Neural cell (in vitro differentiated cells): ENCODE data around the gene ARHGAP24. TPM values are rescaled to one million over a fixed set of nuclear protein-coding genes. Genes with fewer than 3 reads are reported as not detected.

Experiments
- H2AFZ ChIP-seq: fragments of 200-600, 300-800 bp; sonication (generic), shearing (Covaris generic); 2 replicates; pipeline ENCODE4 v1.6.0; 2014; ENCODE audit warnings: low read depth, mild to moderate bottlenecking, antibody characterized with exemption, low read length, moderate library complexity
- H3F3A ChIP-seq: fragments of 200-600 bp; shearing (Covaris generic); 2 replicates; pipeline ENCODE4 v1.6.1; 2016; ENCODE audit warnings: mild to moderate bottlenecking, moderate library complexity, mixed read lengths, antibody characterized with exemption, low read length; ENCODE audit not compliant: insufficient read depth, poor library complexity, severe bottlenecking
- H3K27ac ChIP-seq: fragments of 200-600, 300-800 bp; sonication (generic), shearing (Covaris generic); 2 replicates; pipeline ENCODE4 v1.5.1; 2014; ENCODE audit warnings: mild to moderate bottlenecking, low read length, moderate library complexity
- H3K27me3 ChIP-seq: fragments of 300-800, 200-600 bp; sonication (generic), shearing (Covaris generic); 2 replicates; pipeline ENCODE4 v1.6.0; 2014; ENCODE audit warnings: mild to moderate bottlenecking, low read depth, low read length, moderate library complexity; ENCODE audit not compliant: insufficient read depth
- H3K36me3 ChIP-seq: fragments of 300-800, 200-600 bp; sonication (generic), shearing (Covaris generic); 2 replicates; pipeline ENCODE4 v1.5.1; 2014; ENCODE audit warnings: mild to moderate bottlenecking, antibody characterized with exemption, low read length, moderate library complexity; ENCODE audit not compliant: insufficient read depth
- H3K4me2 ChIP-seq: fragments of 300-800, 200-600 bp; sonication (generic), shearing (Covaris generic); 2 replicates; pipeline ENCODE4 v1.6.0; 2014; ENCODE audit warnings: mild to moderate bottlenecking, low read length
- H3K4me3 ChIP-seq: fragments of 300-800, 200-600 bp; sonication (generic), shearing (Covaris generic); 2 replicates; pipeline ENCODE4 v1.5.1; 2014; ENCODE audit warnings: mild to moderate bottlenecking, low read length, moderate library complexity
- H3K79me2 ChIP-seq: fragments of 200-600 bp; shearing (Covaris generic); replicated peaks from 2 replicates; pipeline ENCODE4 v1.6.0; 2014; ENCODE audit warnings: mild to moderate bottlenecking, low read length, moderate library complexity; ENCODE audit not compliant: insufficient read depth
- H3K9ac ChIP-seq: fragments of 300-800, 200-600 bp; sonication (generic), shearing (Covaris generic); 2 replicates; pipeline ENCODE4 v1.6.1; 2016; ENCODE audit warnings: mild to moderate bottlenecking, low read length, mixed read lengths
- H3K9me2 ChIP-seq: fragments of 200-600 bp; shearing (Covaris generic); 2 replicates; pipeline ENCODE4 v1.6.1; 2016; ENCODE audit warnings: mild to moderate bottlenecking, low read length, mixed read lengths; ENCODE audit not compliant: insufficient read depth
- H3K9me3 ChIP-seq: fragments of 200-600, 300-800 bp; sonication (generic), shearing (Covaris generic); 2 replicates; pipeline ENCODE4 v1.6.1; 2016; ENCODE audit warnings: mild to moderate bottlenecking, mixed run types, low read length, moderate library complexity, mixed read lengths
- H4K20me1 ChIP-seq: fragments of 200-600 bp; shearing (Covaris generic); 2 replicates; pipeline ENCODE4 v1.6.1; 2016; ENCODE audit warnings: mild to moderate bottlenecking, mixed run types; ENCODE audit not compliant: insufficient read depth
- EP300 ChIP-seq: fragments of 450-650 bp; conservative IDR thresholded peaks from 2 replicates; pipeline ENCODE4 v1.6.1; 2014; ENCODE audit warnings: antibody characterized with exemption, mild to moderate bottlenecking, moderate library complexity; ENCODE audit not compliant: poor library complexity, severe bottlenecking
- EZH2 ChIP-seq: fragments of 200-600, 300-800 bp; shearing (Covaris generic), sonication (generic); IDR thresholded peaks from 2 replicates; pipeline ENCODE4 v1.6.1; 2014; ENCODE audit warnings: antibody characterized with exemption, low read length, borderline replicate concordance, mild to moderate bottlenecking; ENCODE audit not compliant: insufficient read depth, poor library complexity, severe bottlenecking
- MXI1 ChIP-seq: fragments of 450-650 bp; conservative IDR thresholded peaks from 2 replicates; pipeline ENCODE4 v1.6.1; 2014; ENCODE audit warnings: antibody characterized with exemption, mild to moderate bottlenecking; ENCODE audit not compliant: poor library complexity, severe bottlenecking
- POLR2AphosphoS5 ChIP-seq: IDR thresholded peaks from 2 replicates; pipeline ENCODE4 v1.6.1; 2012
- RAD21 ChIP-seq: fragments of 450-650 bp; conservative IDR thresholded peaks from 2 replicates; pipeline ENCODE4 v1.6.1; 2014; ENCODE audit warnings: antibody characterized with exemption, mild to moderate bottlenecking, moderate library complexity
- SMC3 ChIP-seq: fragments of 450-650 bp; conservative IDR thresholded peaks from 2 replicates; pipeline ENCODE4 v1.6.1; 2014; ENCODE audit warnings: antibody characterized with exemption, mild to moderate bottlenecking, moderate library complexity; ENCODE audit not compliant: poor library complexity
- TAF1 ChIP-seq: IDR thresholded peaks from 2 replicates; pipeline ENCODE4 v1.6.1; 2012; ENCODE audit warnings: low read depth
- polyA plus RNA-seq: library from polyadenylated mRNA; depleted of rRNA; stranded (reverse); fragments of >200 nt; gene quantifications from 2 replicates; pipeline ENCODE4 v1.2.3, GENCODE V29; 2014
- TF ChIP-seq, protein P1 (sequence below): fragments of 450-650 bp; IDR thresholded peaks from 2 replicates; pipeline ENCODE4 v1.5.1; 2014; ENCODE audit warnings: antibody characterized with exemption, mild to moderate bottlenecking, moderate library complexity; ENCODE audit not compliant: poor library complexity, severe bottlenecking
- TF ChIP-seq, protein P2 (sequence below): IDR thresholded peaks from 2 replicates; pipeline ENCODE4 v1.6.1; 2012; ENCODE audit warnings: borderline replicate concordance

Gene ARHGAP24
- polyA plus RNA-seq, 1 donor from 2014 or later = 2.9 TPM

DNA sequence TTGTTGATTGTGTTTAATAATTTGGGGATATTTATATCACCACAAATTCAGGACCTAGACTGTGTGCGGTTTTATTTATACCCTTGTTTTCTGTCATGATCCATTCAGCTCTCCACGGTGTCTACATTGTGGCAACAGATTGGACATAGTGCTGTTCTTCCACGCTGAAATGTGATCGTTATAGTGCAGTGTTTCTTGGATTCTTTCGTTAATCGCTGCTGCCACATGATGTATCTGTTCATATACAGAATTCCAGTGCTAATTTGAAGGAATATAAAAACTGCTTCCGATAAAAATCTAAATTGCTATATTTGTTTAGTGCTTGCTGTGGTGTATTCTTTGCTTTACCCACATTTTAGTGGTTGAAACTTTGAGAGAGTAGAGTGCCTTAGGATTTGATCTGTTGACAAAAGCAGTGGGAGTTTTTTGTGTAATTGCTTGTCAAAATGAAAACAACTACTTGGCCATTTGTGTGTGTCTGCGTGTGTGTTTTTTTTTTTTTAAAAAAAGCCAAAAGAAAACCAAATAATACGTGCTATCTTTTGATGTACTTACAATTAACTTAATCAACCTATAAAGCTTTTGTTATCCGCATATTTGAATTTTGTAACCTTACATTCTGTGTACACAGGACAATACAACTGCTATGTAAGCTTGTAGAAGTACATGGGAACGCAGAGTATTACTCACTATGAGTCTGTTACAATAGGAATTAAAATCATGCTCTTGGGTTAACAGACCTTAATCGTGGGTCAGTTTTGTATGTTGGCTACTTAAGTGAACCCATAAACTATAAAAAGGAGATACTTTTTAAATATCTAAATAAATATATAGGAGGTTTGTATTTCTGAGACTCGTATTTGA is 353.3 kb downstream of the ARHGAP24 start:
- Histone ChIP-seq H3F3A (no peaks in the 10 kb centered on the region), H3K9me2 (no peaks in the 10 kb centered on the region), H3K79me2 (no peaks in the 10 kb centered on the region), H3K27ac (no peak overlapping the region), H3K9ac (no peak overlapping the region), H3K36me3 (no peaks in the 10 kb centered on the region), H4K20me1 (no peaks in the 10 kb centered on the region), H3K4me2 (no peak overlapping the region), H2AFZ (no peak overlapping the region), H3K27me3 (no peaks in the 10 kb centered on the region), H3K4me3 (no peak overlapping the region), H3K9me3 (no peaks in the 10 kb centered on the region)
- TF ChIP-seq EZH2 (no peak), MXI1 (no peak), POLR2AphosphoS5 (no peak), SMC3 (no peak), EP300 (no peak), TAF1 (no peak), RAD21 (no peak)
- TF ChIP-seq, protein P1, sequence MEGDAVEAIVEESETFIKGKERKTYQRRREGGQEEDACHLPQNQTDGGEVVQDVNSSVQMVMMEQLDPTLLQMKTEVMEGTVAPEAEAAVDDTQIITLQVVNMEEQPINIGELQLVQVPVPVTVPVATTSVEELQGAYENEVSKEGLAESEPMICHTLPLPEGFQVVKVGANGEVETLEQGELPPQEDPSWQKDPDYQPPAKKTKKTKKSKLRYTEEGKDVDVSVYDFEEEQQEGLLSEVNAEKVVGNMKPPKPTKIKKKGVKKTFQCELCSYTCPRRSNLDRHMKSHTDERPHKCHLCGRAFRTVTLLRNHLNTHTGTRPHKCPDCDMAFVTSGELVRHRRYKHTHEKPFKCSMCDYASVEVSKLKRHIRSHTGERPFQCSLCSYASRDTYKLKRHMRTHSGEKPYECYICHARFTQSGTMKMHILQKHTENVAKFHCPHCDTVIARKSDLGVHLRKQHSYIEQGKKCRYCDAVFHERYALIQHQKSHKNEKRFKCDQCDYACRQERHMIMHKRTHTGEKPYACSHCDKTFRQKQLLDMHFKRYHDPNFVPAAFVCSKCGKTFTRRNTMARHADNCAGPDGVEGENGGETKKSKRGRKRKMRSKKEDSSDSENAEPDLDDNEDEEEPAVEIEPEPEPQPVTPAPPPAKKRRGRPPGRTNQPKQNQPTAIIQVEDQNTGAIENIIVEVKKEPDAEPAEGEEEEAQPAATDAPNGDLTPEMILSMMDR = no peak

DNA sequence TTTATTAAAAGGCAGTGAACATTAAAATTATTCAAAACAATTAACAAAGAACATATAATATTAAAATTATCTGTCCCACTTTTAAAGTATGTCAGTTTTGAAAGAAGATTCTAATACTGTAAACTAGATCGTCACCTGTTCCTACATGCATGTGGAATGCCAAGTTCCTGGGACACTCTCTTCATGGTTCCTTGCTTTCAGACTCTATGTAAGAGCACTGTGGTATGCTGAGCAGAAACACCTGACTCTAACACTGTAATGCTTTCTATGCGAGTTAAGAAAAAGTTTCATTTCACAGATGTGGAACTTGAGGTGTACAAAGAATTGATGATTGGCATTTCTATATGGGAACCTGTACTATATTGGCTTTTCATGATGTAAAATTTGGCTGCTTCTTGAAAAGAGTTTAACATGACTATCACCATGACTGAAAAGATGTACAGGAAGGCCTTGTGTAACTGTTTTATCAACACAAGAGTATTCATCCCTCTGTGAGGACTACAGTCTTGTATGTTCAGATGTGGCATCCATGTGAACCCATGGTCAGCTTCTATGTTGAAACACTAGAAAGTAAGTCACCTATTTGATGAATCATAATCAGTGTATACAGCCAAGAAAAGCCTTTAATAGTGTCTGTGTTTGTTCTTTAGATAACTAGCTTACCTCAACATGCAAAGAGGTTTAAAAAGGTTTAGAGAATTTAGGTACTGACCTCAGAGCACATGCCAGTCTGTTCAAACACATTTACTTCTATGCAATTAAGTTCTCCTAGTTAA is 354.5 kb downstream of the ARHGAP24 start:
- H3K4me3 ChIP-seq = no peak overlapping the region
- H3K9me2 ChIP-seq = no peaks in the 10 kb centered on the region
- H3K79me2 ChIP-seq = no peaks in the 10 kb centered on the region
- no peak overlapping the region for H3K4me2 ChIP-seq
- no peaks in the 10 kb centered on the region for H3K27me3 ChIP-seq
- H3K36me3 ChIP-seq = no peaks in the 10 kb centered on the region
- no peaks in the 10 kb centered on the region for H3K9me3 ChIP-seq
- no peak overlapping the region for H2AFZ ChIP-seq
- TF ChIP-seq, protein P2, sequence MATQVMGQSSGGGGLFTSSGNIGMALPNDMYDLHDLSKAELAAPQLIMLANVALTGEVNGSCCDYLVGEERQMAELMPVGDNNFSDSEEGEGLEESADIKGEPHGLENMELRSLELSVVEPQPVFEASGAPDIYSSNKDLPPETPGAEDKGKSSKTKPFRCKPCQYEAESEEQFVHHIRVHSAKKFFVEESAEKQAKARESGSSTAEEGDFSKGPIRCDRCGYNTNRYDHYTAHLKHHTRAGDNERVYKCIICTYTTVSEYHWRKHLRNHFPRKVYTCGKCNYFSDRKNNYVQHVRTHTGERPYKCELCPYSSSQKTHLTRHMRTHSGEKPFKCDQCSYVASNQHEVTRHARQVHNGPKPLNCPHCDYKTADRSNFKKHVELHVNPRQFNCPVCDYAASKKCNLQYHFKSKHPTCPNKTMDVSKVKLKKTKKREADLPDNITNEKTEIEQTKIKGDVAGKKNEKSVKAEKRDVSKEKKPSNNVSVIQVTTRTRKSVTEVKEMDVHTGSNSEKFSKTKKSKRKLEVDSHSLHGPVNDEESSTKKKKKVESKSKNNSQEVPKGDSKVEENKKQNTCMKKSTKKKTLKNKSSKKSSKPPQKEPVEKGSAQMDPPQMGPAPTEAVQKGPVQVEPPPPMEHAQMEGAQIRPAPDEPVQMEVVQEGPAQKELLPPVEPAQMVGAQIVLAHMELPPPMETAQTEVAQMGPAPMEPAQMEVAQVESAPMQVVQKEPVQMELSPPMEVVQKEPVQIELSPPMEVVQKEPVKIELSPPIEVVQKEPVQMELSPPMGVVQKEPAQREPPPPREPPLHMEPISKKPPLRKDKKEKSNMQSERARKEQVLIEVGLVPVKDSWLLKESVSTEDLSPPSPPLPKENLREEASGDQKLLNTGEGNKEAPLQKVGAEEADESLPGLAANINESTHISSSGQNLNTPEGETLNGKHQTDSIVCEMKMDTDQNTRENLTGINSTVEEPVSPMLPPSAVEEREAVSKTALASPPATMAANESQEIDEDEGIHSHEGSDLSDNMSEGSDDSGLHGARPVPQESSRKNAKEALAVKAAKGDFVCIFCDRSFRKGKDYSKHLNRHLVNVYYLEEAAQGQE = no peak
- TF ChIP-seq RAD21 = no peak
- TF ChIP-seq EP300 = no peak
- no peak for TF ChIP-seq MXI1
- TF ChIP-seq POLR2AphosphoS5 = no peak
- TF ChIP-seq SMC3 = no peak
- no peak for TF ChIP-seq EZH2
- TF ChIP-seq, protein P1 = no peak
- H3K27ac ChIP-seq = no peak overlapping the region
- H3F3A ChIP-seq = no peaks in the 10 kb centered on the region
- no peaks in the 10 kb centered on the region for H4K20me1 ChIP-seq
- no peak overlapping the region for H3K9ac ChIP-seq
